Stimulated activated CD4-positive, alpha-beta T cell treated with anti-CD3 and anti-CD28 coated beads, Interleukin-2, amount 100 ng/mL, for 24 hours (primary cell): Measurements from ENCODE around the gene ADAMTS12.
"Not testable (repeated sequence)": the region's sequence is repeated elsewhere in the genome, so short reads cannot be mapped to it uniquely, and the experiment has no call there.

Experiments used
- DNase-seq, 2 donors: peaks; one replicate each; pipeline ENCODE4 v3.0.0-alpha.2; 2020

ADAMTS12 gene, protein sequence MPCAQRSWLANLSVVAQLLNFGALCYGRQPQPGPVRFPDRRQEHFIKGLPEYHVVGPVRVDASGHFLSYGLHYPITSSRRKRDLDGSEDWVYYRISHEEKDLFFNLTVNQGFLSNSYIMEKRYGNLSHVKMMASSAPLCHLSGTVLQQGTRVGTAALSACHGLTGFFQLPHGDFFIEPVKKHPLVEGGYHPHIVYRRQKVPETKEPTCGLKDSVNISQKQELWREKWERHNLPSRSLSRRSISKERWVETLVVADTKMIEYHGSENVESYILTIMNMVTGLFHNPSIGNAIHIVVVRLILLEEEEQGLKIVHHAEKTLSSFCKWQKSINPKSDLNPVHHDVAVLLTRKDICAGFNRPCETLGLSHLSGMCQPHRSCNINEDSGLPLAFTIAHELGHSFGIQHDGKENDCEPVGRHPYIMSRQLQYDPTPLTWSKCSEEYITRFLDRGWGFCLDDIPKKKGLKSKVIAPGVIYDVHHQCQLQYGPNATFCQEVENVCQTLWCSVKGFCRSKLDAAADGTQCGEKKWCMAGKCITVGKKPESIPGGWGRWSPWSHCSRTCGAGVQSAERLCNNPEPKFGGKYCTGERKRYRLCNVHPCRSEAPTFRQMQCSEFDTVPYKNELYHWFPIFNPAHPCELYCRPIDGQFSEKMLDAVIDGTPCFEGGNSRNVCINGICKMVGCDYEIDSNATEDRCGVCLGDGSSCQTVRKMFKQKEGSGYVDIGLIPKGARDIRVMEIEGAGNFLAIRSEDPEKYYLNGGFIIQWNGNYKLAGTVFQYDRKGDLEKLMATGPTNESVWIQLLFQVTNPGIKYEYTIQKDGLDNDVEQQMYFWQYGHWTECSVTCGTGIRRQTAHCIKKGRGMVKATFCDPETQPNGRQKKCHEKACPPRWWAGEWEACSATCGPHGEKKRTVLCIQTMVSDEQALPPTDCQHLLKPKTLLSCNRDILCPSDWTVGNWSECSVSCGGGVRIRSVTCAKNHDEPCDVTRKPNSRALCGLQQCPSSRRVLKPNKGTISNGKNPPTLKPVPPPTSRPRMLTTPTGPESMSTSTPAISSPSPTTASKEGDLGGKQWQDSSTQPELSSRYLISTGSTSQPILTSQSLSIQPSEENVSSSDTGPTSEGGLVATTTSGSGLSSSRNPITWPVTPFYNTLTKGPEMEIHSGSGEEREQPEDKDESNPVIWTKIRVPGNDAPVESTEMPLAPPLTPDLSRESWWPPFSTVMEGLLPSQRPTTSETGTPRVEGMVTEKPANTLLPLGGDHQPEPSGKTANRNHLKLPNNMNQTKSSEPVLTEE (N-terminal part only)

GRCh38 chr5:33891788-33892619, at the start of gene ADAMTS12:
Gene ADAMTS12 (minus strand): TSS chr5:33891990. CDS start chr5:33891856, 134 bp downstream.
- peak in 1 of 2 donors; percentile 1 for DNase-seq

GRCh38 chr5:33941090-33941489, 49.3 kb upstream of the ADAMTS12 start:
- no peak for DNase-seq

DNA sequence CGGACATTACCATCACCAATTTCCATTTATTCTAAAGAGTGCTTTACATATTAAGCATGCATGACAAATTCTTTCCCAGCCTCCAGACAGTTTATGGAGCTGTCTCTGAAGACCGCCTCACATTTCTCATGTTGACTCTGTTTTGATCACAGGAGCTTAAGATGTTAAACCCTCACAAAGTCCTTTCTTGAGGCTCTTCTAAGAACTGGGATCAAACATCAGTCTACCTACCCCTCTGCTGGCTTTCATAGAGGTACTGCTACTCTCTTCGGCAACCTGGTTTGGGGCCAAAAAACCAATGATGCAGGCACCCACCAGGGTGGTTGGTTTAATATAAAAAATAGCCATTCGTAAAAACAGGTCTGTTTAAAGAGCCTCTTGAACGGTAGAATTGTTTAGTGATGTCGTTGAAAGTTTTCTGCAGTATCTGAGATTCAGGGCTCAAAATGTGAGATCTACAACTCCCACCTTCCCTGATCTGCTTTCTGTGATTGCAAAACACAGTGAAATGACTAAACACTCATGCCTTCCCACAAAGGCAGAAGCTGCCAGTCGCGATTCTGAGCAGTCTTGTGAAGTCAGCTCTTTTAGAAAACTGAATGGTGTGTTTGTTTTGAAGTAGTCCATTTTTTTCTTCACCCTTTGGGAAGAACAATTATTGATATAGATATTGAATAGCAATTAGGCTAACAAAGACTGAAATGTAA, 47.9 kb upstream of the ADAMTS12 start:
- DNase-seq = no peak

DNA sequence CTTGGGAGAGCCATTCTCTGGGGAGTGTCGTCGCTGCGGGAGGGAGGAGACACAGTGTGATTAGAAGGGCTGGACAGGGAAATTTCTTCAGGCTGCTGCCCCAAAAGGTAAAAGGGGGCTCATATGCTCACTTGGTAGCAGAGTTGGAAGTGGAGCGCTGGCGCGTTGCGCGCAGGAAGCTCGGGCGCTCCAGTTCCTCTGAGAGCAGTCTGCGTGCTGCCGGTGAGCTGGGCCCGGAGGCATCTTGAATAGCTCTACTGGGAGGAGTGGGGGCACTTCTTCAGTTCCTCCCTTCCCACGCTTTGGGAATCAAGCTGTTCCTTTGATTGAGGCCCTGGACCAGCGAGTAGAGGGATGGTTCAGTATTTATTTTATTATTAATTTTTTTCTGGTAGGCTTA, 47.1 kb upstream of the ADAMTS12 start:
- DNase-seq = no peak

DNA sequence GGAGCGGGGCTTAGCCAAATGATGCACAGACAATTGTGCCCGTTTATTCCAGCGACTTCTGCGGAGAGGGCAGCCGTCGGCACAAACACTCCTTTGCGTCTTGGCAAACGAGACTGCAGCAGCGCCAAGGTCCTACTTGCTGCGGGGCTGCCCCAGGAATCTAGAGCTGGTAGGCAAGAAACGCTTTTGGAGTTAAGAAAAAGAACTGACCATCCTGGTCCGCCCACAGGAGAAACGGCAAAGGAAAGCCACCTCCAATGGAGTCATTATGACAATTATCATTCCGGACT, 46.7 kb upstream of the ADAMTS12 start:
- DNase-seq = no peak

DNA sequence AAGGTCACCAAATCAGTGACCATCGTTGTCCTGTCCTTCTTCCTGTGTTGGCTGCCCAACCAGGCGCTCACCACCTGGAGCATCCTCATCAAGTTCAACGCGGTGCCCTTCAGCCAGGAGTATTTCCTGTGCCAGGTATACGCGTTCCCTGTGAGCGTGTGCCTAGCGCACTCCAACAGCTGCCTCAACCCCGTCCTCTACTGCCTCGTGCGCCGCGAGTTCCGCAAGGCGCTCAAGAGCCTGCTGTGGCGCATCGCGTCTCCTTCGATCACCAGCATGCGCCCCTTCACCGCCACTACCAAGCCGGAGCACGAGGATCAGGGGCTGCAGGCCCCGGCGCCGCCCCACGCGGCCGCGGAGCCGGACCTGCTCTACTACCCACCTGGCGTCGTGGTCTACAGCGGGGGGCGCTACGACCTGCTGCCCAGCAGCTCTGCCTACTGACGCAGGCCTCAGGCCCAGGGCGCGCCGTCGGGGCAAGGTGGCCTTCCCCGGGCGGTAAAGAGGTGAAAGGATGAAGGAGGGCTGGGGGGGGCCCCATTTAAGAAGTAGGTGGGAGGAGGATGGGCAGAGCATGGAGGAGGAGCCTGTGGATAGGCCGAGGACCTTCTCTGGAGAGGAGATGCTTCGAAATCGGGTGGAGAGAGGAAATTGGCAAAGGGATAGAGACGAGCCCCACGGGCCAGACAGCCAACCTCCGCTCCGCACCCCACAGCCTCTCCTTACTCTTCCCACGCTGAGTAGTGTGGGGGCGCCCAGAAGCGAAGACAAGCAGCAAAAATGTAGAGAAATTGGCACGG, 46.1 kb upstream of the ADAMTS12 start:
- DNase-seq = peak in 1 of 2 donors; percentile 3

GRCh38 chr5:33937017-33937706, 45.4 kb upstream of the ADAMTS12 start:
- no peak for DNase-seq

GRCh38 chr5:33936381-33937016, 44.7 kb upstream of the ADAMTS12 start, which contains the start of gene RXFP3:
Gene RXFP3 (plus strand): TSS chr5:33936386. CDS start chr5:33936741, 355 bp downstream.
- DNase-seq = no peak

DNA sequence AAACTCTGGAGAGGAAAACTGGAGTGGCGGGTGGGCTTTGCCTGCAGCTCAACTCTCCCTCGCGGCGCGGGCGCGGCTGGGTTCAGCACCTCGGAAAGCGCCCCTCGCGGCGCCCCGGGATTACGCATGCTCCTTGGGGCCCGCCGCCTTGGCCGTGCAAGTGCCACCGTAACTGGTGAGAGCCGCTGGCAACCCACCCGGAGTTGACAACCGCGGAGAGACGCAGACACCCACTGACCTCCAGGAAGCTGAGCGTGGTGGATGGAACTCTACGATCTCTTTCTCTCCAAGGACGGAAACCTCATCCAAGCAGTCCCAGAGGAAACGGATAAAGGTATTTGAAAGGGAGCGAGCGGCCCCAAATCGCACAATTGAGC, 44.2 kb upstream of the ADAMTS12 start:
- DNase-seq = peak; percentile 30 to 62

DNA sequence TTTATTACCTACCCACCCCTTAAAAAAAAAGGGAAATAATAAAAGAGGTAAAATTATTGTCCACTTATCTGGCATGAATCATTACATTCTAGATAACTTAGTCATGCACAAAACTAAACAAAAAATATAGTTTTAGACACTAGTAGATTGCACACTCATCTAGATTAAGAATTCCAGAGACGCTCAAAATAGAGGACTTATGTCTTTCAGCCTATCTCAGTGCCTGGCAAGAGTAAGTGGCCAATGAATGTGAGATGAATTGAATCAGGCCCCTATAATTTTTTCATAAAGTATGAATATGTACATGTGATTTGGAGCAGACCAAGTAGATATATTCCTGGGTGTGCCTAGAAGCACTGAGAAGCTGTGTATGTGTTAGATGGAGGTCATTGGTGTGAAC, 42.4 kb upstream of the ADAMTS12 start:
- DNase-seq = no peak

DNA sequence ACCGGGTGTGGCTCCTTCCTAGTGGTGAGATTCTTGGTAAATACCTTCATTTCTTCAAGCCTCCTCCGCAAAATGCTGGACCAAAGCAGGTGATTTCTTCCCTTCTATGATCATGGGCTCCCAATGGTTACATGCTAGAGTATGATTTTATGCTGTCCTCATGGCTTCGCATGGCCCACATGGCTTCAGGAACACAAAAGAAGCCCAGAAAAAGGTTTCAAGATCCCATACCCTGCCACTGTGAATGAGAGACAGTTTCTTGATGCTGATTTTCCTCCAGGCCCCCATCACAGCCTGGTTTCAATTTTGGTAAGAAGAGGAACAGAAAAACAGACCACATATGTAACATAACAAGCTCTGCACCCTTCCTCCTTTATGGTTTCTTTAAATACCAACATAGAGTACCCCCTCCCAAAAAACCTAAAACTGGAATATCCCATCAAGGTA, 42.0 kb upstream of the ADAMTS12 start:
- DNase-seq = no peak

DNA sequence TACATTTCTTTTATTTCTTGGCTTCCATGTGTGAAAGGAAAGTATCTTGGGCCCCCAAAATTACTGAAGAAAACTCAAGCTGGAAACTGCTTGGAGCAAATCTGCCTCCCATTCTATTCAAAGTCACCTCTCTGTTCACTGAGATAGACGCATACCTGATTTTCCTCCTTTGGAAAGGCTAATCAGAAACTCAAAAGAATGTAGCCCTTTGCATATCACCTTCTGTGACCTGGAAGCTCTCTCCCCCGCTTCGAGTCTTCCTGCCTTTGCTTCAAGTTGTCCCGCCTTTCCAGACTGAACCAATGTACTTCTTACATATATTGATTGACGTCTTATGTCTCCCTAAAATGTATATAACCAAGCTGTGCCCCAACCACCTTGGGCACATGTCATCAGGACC, 39.3 kb upstream of the ADAMTS12 start:
- no peak for DNase-seq

GRCh38 chr5:33929925-33930690, 38.3 kb upstream of the ADAMTS12 start:
- DNase-seq = no peak

GRCh38 chr5:33928283-33928682, 36.5 kb upstream of the ADAMTS12 start:
- DNase-seq = no peak

GRCh38 chr5:33927685-33928084, 35.9 kb upstream of the ADAMTS12 start:
- no peak for DNase-seq

GRCh38 chr5:33925278-33925677, 33.5 kb upstream of the ADAMTS12 start:
- DNase-seq = no peak

DNA sequence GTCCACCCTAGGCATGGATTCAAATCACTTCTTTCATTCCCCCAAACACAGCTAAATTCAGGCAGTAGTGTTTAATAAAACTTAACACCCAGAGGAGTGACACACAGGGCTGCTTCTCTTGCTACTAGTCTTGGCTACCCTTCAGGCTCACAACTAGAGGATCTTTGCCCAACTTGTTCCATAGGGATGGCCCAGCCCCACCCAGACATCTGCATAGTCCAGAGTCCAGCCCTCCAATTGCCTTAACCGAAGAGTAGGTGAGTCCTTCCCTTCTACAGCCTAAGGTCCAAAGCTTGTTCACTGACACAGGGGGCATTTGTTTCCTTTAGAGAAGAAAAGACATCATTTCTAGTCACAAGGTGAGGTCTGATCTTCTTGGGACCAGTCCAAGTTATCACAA, 29.2 kb upstream of the ADAMTS12 start:
- DNase-seq = no peak

DNA sequence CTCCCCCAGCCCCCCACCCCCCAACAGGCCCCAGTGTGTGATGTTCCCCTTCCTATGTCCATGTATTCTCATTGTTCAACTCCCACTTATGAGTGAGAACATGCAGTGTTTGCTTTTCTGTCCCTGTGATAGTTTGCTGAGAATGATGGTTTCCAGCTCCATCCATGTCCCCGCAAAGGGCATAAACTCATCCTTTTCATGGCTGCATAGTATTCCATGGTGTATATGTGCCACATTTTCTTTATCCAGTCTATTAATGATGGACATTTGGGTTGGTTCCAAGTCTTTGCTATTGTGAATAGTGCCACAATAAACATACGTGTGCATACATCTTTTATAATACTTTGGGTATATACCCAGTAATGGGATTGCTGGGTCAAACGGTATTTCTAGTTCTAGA, 23.1 kb upstream of the ADAMTS12 start:
- not testable (repeated sequence) for DNase-seq

DNA sequence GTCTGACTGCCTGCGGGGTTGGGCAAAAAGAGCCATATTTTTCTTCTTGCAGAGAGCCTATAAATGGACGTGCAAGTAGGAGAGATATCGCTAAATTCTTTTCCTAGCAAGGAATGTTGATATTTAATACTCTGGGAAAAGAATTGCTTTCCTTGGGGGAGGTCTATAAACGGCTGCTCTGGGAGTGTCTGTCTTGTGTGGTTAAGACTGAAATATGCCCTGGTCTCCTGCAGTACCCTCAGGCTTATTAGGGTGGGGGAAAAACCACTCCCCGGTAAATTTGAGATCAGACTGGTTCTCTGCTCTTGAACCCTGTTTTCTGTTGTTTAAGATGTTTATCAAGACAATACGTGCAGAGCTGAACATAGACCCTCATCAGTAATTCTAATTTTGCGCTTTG, 14.5 kb upstream of the ADAMTS12 start:
- DNase-seq = not testable (repeated sequence)
